Muscle layer of colon (tissue), 2 donors: ENCODE results near the gene UNC93B1.
"Not testable (repeated sequence)": the region's sequence is repeated elsewhere in the genome, so short reads cannot be mapped to it uniquely, and the experiment has no call there.

Source experiments
- H3K27ac ChIP-seq: one replicate; pipeline ENCODE4 v1.7.0; 2013; ENCODE audit warnings: low read depth, mild to moderate bottlenecking, low read length, moderate library complexity
- H3K27me3 ChIP-seq, 2 donors: one replicate each; pipeline ENCODE4 v1.7.0; 2013; ENCODE audit warnings: low read length in 2 of 2, mild to moderate bottlenecking in 2 of 2; ENCODE audit not compliant: insufficient read depth in 2 of 2, control insufficient read depth in 1 of 2
- H3K36me3 ChIP-seq: one replicate; pipeline ENCODE4 v1.7.0; 2013; ENCODE audit warnings: mild to moderate bottlenecking, low read length; ENCODE audit not compliant: insufficient read depth
- H3K4me1 ChIP-seq: one replicate; pipeline ENCODE4 v1.7.0; 2013; ENCODE audit warnings: mild to moderate bottlenecking, low read length; ENCODE audit not compliant: insufficient read depth
- H3K4me3 ChIP-seq, 2 donors: one replicate each; pipeline ENCODE4 v1.7.0; 2013; ENCODE audit warnings: low read length in 2 of 2, low read depth in 1 of 2, mild to moderate bottlenecking in 1 of 2, moderate library complexity in 1 of 2
- H3K9ac ChIP-seq: one replicate; pipeline ENCODE4 v1.7.0; 2013; ENCODE audit warnings: low read length
- H3K9me3 ChIP-seq: one replicate; pipeline ENCODE4 v1.7.0; 2013; ENCODE audit warnings: mild to moderate bottlenecking, low read length
- donor health status: abdominal sarcoma.
- donor health status: Adenocarcinoma of cecum.

UNC93B1 gene

GRCh38 chr11:67954971-67955370 is 48.9 kb downstream of the UNC93B1 start:
- not testable (repeated sequence) for H3K4me1 ChIP-seq, H3K9me3 ChIP-seq, H3K36me3 ChIP-seq, H3K9ac ChIP-seq, H3K4me3 ChIP-seq, H3K27ac ChIP-seq, H3K27me3 ChIP-seq

GRCh38 chr11:67954251-67954650 is 49.6 kb downstream of the UNC93B1 start:
- not testable (repeated sequence) for H3K4me1 ChIP-seq, H3K27ac ChIP-seq, H3K4me3 ChIP-seq, H3K36me3 ChIP-seq, H3K27me3 ChIP-seq, H3K9me3 ChIP-seq, H3K9ac ChIP-seq

GRCh38 chr11:67950705-67951104 is 53.2 kb downstream of the UNC93B1 start:
- not testable (repeated sequence) for H3K9me3 ChIP-seq, H3K27ac ChIP-seq, H3K4me1 ChIP-seq, H3K4me3 ChIP-seq, H3K36me3 ChIP-seq, H3K9ac ChIP-seq, H3K27me3 ChIP-seq

GRCh38 chr11:67947785-67948184 is 56.1 kb downstream of the UNC93B1 start:
- not testable (repeated sequence) for H3K4me1 ChIP-seq, H3K9ac ChIP-seq, H3K4me3 ChIP-seq, H3K27me3 ChIP-seq, H3K9me3 ChIP-seq, H3K27ac ChIP-seq, H3K36me3 ChIP-seq

GRCh38 chr11:67946403-67946802 is 57.5 kb downstream of the UNC93B1 start:
- not testable (repeated sequence) for H3K4me3 ChIP-seq, H3K27me3 ChIP-seq, H3K36me3 ChIP-seq, H3K4me1 ChIP-seq, H3K27ac ChIP-seq, H3K9me3 ChIP-seq, H3K9ac ChIP-seq

GRCh38 chr11:67943406-67943805 is 60.5 kb downstream of the UNC93B1 start:
- not testable (repeated sequence) for H3K27me3 ChIP-seq, H3K9ac ChIP-seq, H3K36me3 ChIP-seq, H3K4me3 ChIP-seq, H3K27ac ChIP-seq, H3K9me3 ChIP-seq, H3K4me1 ChIP-seq
